GM12875 (cell line): ENCODE data around the gene JUP.

Source experiments
- H3K4me3 ChIP-seq: one replicate; pipeline ENCODE4 v1.5.1; 2011; ENCODE audit warnings: low read depth, low read length, control low read depth
- CTCF ChIP-seq: IDR thresholded peaks from 2 replicates; pipeline ENCODE4 v1.5.1; 2011; ENCODE audit warnings: low read depth, mild to moderate bottlenecking, control low read depth, inconsistent platforms, low read length, moderate library complexity, borderline replicate concordance; ENCODE audit not compliant: insufficient read depth

The JUP gene

GRCh38 chr17:41762391-41762790 is 24.1 kb downstream of the JUP start:
- TF ChIP-seq CTCF = no peak
- no peak overlapping the region for H3K4me3 ChIP-seq

- H3K4me3 ChIP-seq = no peak overlapping the region
- no peak for TF ChIP-seq CTCF
These were observed 25.6 kb downstream of the JUP start for GRCh38 chr17:41760878-41761277.

GRCh38 chr17:41758601-41759000 is 27.9 kb downstream of the JUP start:
- no peak overlapping the region for H3K4me3 ChIP-seq
- TF ChIP-seq CTCF = no peak

GRCh38 chr17:41754066-41754465 is 32.4 kb downstream of the JUP start:
- TF ChIP-seq CTCF = no peak
- no peak overlapping the region for H3K4me3 ChIP-seq

GRCh38 chr17:41751288-41751687 is 35.2 kb downstream of the JUP start:
- no peak for TF ChIP-seq CTCF
- H3K4me3 ChIP-seq = no peak overlapping the region

- no peak for TF ChIP-seq CTCF
- H3K4me3 ChIP-seq = no peak overlapping the region
These were observed 35.6 kb downstream of the JUP start for GRCh38 chr17:41750862-41751261.

GRCh38 chr17:41748275-41748674 is 38.2 kb downstream of the JUP start:
- no peak for TF ChIP-seq CTCF

More at GRCh38 chr17:41748275-41748674, 38.2 kb downstream of the JUP start:
- H3K4me3 ChIP-seq = no peak overlapping the region
